GM23338 (cell line): Measurements from ENCODE around the gene ADH6. TPM values are rescaled to one million over a fixed set of nuclear protein-coding genes. Genes with fewer than 3 reads are reported as not detected.
A peak's percentile ranks its signal among the peaks of the same experiment; 100 is the strongest.

ENCODE experiments used
- ATAC-seq: fragments of 200-7000 bp; cut with Tn5 transposase; 3 replicates; pipeline ENCODE4 v1.9.1; 2020
- DNase-seq: peaks from one replicate; pipeline ENCODE4 v3.0.0-alpha.2; 2015; ENCODE audit warnings: low spot score
- H2AFZ ChIP-seq: fragments of 200-600 bp; sonication (generic); 2 replicates; pipeline ENCODE4 v1.8.0; 2016; ENCODE audit warnings: antibody characterized with exemption, mild to moderate bottlenecking, moderate library complexity
- H3F3A ChIP-seq: fragments of 200-600 bp; sonication (generic); replicated peaks from 2 replicates; pipeline ENCODE4 v1.8.0; 2017; ENCODE audit warnings: antibody characterized with exemption, mixed run types, low read depth
- H3K27ac ChIP-seq: fragments of 200-600 bp; sonication (generic); 2 replicates; pipeline ENCODE4 v1.6.1; 2016; ENCODE audit warnings: low read depth
- H3K27me3 ChIP-seq: fragments of 200-600 bp; sonication (generic); 2 replicates; pipeline ENCODE4 v1.8.0; 2016; ENCODE audit warnings: mild to moderate bottlenecking, mixed run types, moderate library complexity; ENCODE audit not compliant: insufficient read depth
- H3K36me3 ChIP-seq: fragments of 200-600 bp; sonication (generic); 2 replicates; pipeline ENCODE4 v1.8.0; 2016; ENCODE audit warnings: mild to moderate bottlenecking; ENCODE audit not compliant: insufficient read depth
- H3K4me1 ChIP-seq: fragments of 200-600 bp; sonication (generic); 2 replicates; pipeline ENCODE4 v1.8.0; 2016; ENCODE audit warnings: mild to moderate bottlenecking, moderate library complexity; ENCODE audit not compliant: insufficient read depth
- H3K4me2 ChIP-seq: fragments of 200-600 bp; sonication (generic); 2 replicates; pipeline ENCODE4 v1.7.1; 2017; ENCODE audit warnings: mixed run types
- H3K4me3 ChIP-seq: fragments of 200-600 bp; sonication (generic); 2 replicates; pipeline ENCODE4 v1.6.1; 2016; ENCODE audit warnings: mixed run types
- H3K79me2 ChIP-seq: fragments of 200-600 bp; sonication (generic); replicated peaks from 2 replicates; pipeline ENCODE4 v1.8.0; 2017; ENCODE audit warnings: mild to moderate bottlenecking; ENCODE audit not compliant: insufficient read depth
- H3K9me2 ChIP-seq: fragments of 200-600 bp; sonication (generic); 2 replicates; pipeline ENCODE4 v1.8.0; 2017; ENCODE audit not compliant: insufficient read depth
- H4K20me1 ChIP-seq: fragments of 200-600 bp; sonication (generic); replicated peaks from 2 replicates; pipeline ENCODE4 v1.8.0; 2017; ENCODE audit warnings: mild to moderate bottlenecking; ENCODE audit not compliant: insufficient read depth
- H3K27ac Mint-ChIP-seq: 2 replicates; pipeline ENCODE4 v1.8.0; 2020; ENCODE audit warnings: inconsistent platforms, mild to moderate bottlenecking, moderate library complexity, mixed read lengths
- H3K27me3 Mint-ChIP-seq: 3 replicates; pipeline ENCODE4 v1.8.0; 2022; ENCODE audit warnings: low read depth, mild to moderate bottlenecking, moderate library complexity, mixed read lengths, inconsistent platforms; ENCODE audit not compliant: insufficient read depth, poor library complexity
- H3K36me3 Mint-ChIP-seq: 3 replicates; pipeline ENCODE4 v1.8.0; 2021; ENCODE audit warnings: low read depth, mild to moderate bottlenecking, inconsistent platforms, moderate library complexity, mixed read lengths
- H3K4me1 Mint-ChIP-seq: 3 replicates; pipeline ENCODE4 v1.8.0; 2020; ENCODE audit warnings: mild to moderate bottlenecking, inconsistent platforms, mixed read lengths
- H3K4me3 Mint-ChIP-seq: 3 replicates; pipeline ENCODE4 v1.8.0; 2021; ENCODE audit warnings: moderate library complexity, mild to moderate bottlenecking, inconsistent platforms, mixed read lengths
- H3K9me3 Mint-ChIP-seq: 3 replicates; pipeline ENCODE4 v1.8.0; 2020; ENCODE audit warnings: moderate library complexity, mild to moderate bottlenecking, inconsistent platforms, mixed read lengths
- CREB1 ChIP-seq: fragments of 250-450 bp; sonication (Bioruptor Pico); IDR thresholded peaks from 2 replicates; pipeline ENCODE4 v1.5.0; 2020; ENCODE audit warnings: low read depth, mild to moderate bottlenecking, moderate library complexity
- CTCF ChIP-seq, 2 experiments: fragments of 200-600 bp in 1 of 2; sonication (generic) in 1 of 2; conservative IDR thresholded peaks; 2 replicates each; pipeline versions ENCODE4 v1.5.1 to v1.6.1; 2016 to 2017; ENCODE audit warnings: antibody characterized with exemption in 2 of 2, low read depth in 2 of 2, mild to moderate bottlenecking in 2 of 2, moderate library complexity in 1 of 2
- EZH2phosphoT487 ChIP-seq: fragments of 200-600 bp; sonication (generic); IDR thresholded peaks from one replicate; pipeline ENCODE4 v1.8.1; 2018; ENCODE audit warnings: antibody characterized with exemption; ENCODE audit not compliant: unreplicated experiment
- STAT1 ChIP-seq: IDR thresholded peaks from one replicate; pipeline ENCODE4 v1.6.1; 2016; ENCODE audit warnings: antibody characterized with exemption; ENCODE audit not compliant: unreplicated experiment
- ZNF331 ChIP-seq: fragments of 250-450 bp; sonication (Bioruptor Pico); IDR thresholded peaks from 2 replicates; pipeline ENCODE4 v1.5.0; 2020; ENCODE audit warnings: low read depth, mild to moderate bottlenecking, moderate library complexity
- polyA plus RNA-seq: library from polyadenylated mRNA; unstranded; fragments of >200 nt; fragmentation: Nextera tagmentation; extraction: Ambion mirVana; gene quantifications from 2 replicates; pipeline ENCODE4 v1.2.1, GENCODE V29; 2016
- total RNA-seq: library from RNA; depleted of rRNA; stranded (reverse); fragments of >200 nt; shearing (Covaris generic); gene quantifications from 2 replicates; pipeline ENCODE4 v1.2.3, GENCODE V29; 2014
- TF ChIP-seq, protein P1 (sequence below): IDR thresholded peaks from 2 replicates; pipeline ENCODE4 v1.6.1; 2016; ENCODE audit warnings: antibody characterized with exemption
- TF ChIP-seq, protein P2 (sequence below): fragments of 250-450 bp; sonication (Bioruptor Pico); IDR thresholded peaks from 2 replicates; pipeline ENCODE4 v1.5.0; 2020; ENCODE audit warnings: mild to moderate bottlenecking, moderate library complexity

ADH6 gene
- total and polyA plus RNA-seq, 2 experiments from 2014 or later, result 0.58 TPM; not detected in 1

DNA sequence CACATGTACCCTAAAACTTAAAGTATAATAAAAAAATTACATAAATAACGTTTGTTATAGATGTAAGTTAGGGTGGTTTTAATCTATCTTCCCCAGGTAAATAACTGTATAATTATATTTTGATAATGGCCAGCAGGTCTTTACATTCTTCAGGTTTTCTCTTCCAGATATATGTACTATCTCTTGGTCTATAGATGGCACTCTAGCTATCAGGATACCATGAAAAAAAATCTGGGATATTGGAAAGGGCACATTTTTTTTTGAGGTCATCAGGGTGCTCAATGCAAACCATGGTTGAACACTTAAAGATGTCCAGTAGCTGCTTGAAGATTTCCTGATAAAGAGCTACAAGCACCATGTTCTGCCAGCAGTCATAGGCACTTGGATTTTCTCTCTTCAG is 59.3 kb downstream of the ADH6 start:
- H3K9me2 ChIP-seq, result peaks cover 2% of the 10 kb centered on the region; the same call in 1 of the 2 replicates
- TF ChIP-seq STAT1 (no peak), CTCF (conservative IDR thresholded peaks at IDR 0.05; ENCODE audit: low read depth in 2 of 2) (peak in 1 of 2 experiments; percentile 19; a peak in 2 of 4 replicates)
- H3K27ac ChIP-seq, result no peak overlapping the region
- DNase-seq (no peak), ATAC-seq (no peak)
- no peaks in the 10 kb centered on the region for H3K36me3 ChIP-seq
- no peaks in the 10 kb centered on the region for H3K79me2 ChIP-seq
- H3K9me3 Mint-ChIP-seq, result no peaks in the 10 kb centered on the region
- no peaks in the 10 kb centered on the region for H3K4me1 ChIP-seq
- no peak overlapping the region for H3K4me3 Mint-ChIP-seq
- H3K4me1 Mint-ChIP-seq, result no peaks in the 10 kb centered on the region
- no peaks in the 10 kb centered on the region for H3K27me3 Mint-ChIP-seq
- no peaks in the 10 kb centered on the region for H3F3A ChIP-seq
- H3K27ac Mint-ChIP-seq, result no peak overlapping the region
- no peak overlapping the region for H3K4me2 ChIP-seq
- no peaks in the 10 kb centered on the region for H4K20me1 ChIP-seq
- no peak overlapping the region for H3K4me3 ChIP-seq
- no peaks in the 10 kb centered on the region for H3K27me3 ChIP-seq
- H3K36me3 Mint-ChIP-seq, result peaks cover under 1% of the 10 kb centered on the region; the same call in 1 of the 3 replicates
- H2AFZ ChIP-seq, result no peak overlapping the region

DNA sequence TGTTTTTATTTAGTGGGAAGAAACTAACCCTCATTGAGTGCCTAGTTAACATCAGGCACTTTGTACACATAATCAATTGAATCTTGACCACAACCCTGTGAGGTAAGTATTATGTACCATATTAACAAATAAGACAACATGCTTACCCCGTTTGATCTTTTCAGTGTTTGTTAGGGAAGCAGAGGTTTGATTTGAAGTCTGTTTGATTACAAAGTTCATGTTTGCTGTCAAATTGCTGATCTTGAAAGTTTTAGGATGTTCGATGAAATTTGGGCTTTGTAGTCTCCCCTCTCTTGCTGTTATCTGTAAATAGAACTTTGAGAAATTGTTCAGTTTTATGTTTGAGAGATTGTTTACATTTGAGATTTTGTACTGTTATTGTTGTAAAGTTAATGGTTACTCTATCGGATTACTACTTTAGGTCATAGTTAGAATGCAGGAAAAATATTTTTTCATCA is 61.5 kb downstream of the ADH6 start:
- DNase-seq, result no peak
- no peak for ATAC-seq

DNA sequence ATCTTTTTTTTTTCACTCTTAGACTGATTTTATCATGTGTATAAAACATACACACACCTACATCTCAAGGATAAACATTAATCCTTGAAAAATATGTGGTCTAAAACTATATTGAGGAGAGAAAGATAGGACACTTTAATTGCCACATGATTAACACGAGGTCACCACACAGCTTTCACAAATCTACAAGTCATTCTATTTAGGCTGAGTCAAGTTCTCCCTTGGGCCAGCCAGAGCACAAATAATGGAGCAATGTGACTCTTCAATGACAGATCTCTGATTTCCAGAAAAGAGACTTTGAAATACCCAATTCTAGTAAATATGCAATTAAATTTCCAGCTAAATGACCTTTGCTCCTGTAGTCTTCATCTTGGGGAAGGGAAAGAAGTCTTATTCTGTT is 62.1 kb downstream of the ADH6 start:
- H3K9me3 Mint-ChIP-seq, result peaks cover 7% of the 10 kb centered on the region; the same call in 2 of the 3 replicates
- no peak overlapping the region for H3K27ac Mint-ChIP-seq
- no peak overlapping the region for H3K4me2 ChIP-seq
- no peak overlapping the region for H3K4me3 Mint-ChIP-seq
- H3K27ac ChIP-seq, result no peak overlapping the region
- H3F3A ChIP-seq, result no peaks in the 10 kb centered on the region
- no peaks in the 10 kb centered on the region for H3K4me1 ChIP-seq
- H4K20me1 ChIP-seq, result no peaks in the 10 kb centered on the region
- ATAC-seq, result no peak
- H3K36me3 Mint-ChIP-seq, result peaks cover 11% of the 10 kb centered on the region; the same call in 2 of the 3 replicates
- H2AFZ ChIP-seq, result no peak overlapping the region
- no peaks in the 10 kb centered on the region for H3K4me1 Mint-ChIP-seq
- H3K27me3 ChIP-seq, result no peaks in the 10 kb centered on the region
- no peaks in the 10 kb centered on the region for H3K79me2 ChIP-seq
- no peaks in the 10 kb centered on the region for H3K36me3 ChIP-seq
- H3K9me2 ChIP-seq, result no peaks in the 10 kb centered on the region; the same call in 1 of the 2 replicates
- no peak for DNase-seq
- no peak overlapping the region for H3K4me3 ChIP-seq
- no peaks in the 10 kb centered on the region for H3K27me3 Mint-ChIP-seq
- TF ChIP-seq, protein P1, sequence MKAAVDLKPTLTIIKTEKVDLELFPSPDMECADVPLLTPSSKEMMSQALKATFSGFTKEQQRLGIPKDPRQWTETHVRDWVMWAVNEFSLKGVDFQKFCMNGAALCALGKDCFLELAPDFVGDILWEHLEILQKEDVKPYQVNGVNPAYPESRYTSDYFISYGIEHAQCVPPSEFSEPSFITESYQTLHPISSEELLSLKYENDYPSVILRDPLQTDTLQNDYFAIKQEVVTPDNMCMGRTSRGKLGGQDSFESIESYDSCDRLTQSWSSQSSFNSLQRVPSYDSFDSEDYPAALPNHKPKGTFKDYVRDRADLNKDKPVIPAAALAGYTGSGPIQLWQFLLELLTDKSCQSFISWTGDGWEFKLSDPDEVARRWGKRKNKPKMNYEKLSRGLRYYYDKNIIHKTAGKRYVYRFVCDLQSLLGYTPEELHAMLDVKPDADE, result no peak
- TF ChIP-seq EZH2phosphoT487, result no peak
- TF ChIP-seq CREB1 (CRISPR knock-in tag), result no peak
- TF ChIP-seq, protein P2, sequence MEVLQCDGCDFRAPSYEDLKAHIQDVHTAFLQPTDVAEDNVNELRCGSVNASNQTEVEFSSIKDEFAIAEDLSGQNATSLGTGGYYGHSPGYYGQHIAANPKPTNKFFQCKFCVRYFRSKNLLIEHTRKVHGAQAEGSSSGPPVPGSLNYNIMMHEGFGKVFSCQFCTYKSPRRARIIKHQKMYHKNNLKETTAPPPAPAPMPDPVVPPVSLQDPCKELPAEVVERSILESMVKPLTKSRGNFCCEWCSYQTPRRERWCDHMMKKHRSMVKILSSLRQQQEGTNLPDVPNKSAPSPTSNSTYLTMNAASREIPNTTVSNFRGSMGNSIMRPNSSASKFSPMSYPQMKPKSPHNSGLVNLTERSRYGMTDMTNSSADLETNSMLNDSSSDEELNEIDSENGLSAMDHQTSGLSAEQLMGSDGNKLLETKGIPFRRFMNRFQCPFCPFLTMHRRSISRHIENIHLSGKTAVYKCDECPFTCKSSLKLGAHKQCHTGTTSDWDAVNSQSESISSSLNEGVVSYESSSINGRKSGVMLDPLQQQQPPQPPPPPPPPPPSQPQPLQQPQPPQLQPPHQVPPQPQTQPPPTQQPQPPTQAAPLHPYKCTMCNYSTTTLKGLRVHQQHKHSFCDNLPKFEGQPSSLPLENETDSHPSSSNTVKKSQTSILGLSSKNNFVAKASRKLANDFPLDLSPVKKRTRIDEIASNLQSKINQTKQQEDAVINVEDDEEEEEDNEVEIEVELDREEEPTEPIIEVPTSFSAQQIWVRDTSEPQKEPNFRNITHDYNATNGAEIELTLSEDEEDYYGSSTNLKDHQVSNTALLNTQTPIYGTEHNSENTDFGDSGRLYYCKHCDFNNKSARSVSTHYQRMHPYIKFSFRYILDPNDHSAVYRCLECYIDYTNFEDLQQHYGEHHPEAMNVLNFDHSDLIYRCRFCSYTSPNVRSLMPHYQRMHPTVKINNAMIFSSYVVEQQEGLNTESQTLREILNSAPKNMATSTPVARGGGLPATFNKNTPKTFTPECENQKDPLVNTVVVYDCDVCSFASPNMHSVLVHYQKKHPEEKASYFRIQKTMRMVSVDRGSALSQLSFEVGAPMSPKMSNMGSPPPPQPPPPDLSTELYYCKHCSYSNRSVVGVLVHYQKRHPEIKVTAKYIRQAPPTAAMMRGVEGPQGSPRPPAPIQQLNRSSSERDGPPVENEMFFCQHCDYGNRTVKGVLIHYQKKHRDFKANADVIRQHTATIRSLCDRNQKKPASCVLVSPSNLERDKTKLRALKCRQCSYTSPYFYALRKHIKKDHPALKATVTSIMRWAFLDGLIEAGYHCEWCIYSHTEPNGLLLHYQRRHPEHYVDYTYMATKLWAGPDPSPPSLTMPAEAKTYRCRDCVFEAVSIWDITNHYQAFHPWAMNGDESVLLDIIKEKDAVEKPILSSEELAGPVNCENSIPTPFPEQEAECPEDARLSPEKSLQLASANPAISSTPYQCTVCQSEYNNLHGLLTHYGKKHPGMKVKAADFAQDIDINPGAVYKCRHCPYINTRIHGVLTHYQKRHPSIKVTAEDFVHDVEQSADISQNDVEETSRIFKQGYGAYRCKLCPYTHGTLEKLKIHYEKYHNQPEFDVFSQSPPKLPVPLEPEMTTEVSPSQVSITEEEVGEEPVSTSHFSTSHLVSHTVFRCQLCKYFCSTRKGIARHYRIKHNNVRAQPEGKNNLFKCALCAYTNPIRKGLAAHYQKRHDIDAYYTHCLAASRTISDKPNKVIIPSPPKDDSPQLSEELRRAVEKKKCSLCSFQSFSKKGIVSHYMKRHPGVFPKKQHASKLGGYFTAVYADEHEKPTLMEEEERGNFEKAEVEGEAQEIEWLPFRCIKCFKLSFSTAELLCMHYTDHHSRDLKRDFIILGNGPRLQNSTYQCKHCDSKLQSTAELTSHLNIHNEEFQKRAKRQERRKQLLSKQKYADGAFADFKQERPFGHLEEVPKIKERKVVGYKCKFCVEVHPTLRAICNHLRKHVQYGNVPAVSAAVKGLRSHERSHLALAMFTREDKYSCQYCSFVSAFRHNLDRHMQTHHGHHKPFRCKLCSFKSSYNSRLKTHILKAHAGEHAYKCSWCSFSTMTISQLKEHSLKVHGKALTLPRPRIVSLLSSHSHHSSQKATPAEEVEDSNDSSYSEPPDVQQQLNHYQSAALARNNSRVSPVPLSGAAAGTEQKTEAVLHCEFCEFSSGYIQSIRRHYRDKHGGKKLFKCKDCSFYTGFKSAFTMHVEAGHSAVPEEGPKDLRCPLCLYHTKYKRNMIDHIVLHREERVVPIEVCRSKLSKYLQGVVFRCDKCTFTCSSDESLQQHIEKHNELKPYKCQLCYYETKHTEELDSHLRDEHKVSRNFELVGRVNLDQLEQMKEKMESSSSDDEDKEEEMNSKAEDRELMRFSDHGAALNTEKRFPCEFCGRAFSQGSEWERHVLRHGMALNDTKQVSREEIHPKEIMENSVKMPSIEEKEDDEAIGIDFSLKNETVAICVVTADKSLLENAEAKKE (CRISPR knock-in tag), result no peak
- no peak for TF ChIP-seq ZNF331

More for the DNA sequence above, 61.5 kb downstream of the ADH6 start:
- Histone ChIP-seq H3K9me2 (no peaks in the 10 kb centered on the region; the same call in 1 of the 2 replicates), H3K4me1 (no peaks in the 10 kb centered on the region), H2AFZ (no peak overlapping the region), H3K4me2 (no peak overlapping the region), H3F3A (no peaks in the 10 kb centered on the region), H4K20me1 (no peaks in the 10 kb centered on the region), H3K27ac (no peak overlapping the region), H3K27me3 (no peaks in the 10 kb centered on the region), H3K36me3 (no peaks in the 10 kb centered on the region), H3K79me2 (no peaks in the 10 kb centered on the region), H3K4me3 (no peak overlapping the region)
- no peaks in the 10 kb centered on the region for H3K27me3 Mint-ChIP-seq
- H3K27ac Mint-ChIP-seq, result no peak overlapping the region
- H3K36me3 Mint-ChIP-seq, result peaks cover 11% of the 10 kb centered on the region; the same call in 2 of the 3 replicates
- no peak for TF ChIP-seq ZNF331
- no peak overlapping the region for H3K4me3 Mint-ChIP-seq
- H3K9me3 Mint-ChIP-seq, result peaks cover 6% of the 10 kb centered on the region; the same call in 2 of the 3 replicates
- no peaks in the 10 kb centered on the region for H3K4me1 Mint-ChIP-seq
